ENCODE measurements around the gene DPP4. TPM values are rescaled to one million over a fixed set of nuclear protein-coding genes. Genes with fewer than 3 reads are reported as not detected.

The DPP4 gene
- total RNA-seq, result 1 to 10 TPM; 1.6 to 6.7 (median 3.2) TPM

GRCh38 chr2:162073888-162074631 is at the start of gene DPP4:
TSS of gene DPP4 (minus strand) at chr2:162074215. CDS start at chr2:162073981, 234 bp downstream.
- Histone ChIP-seq H3K4me3 (peak within 1 kb of the TSS; percentile 34 to 58), H3K9me3 (peaks cover 0 to 10% (median 0%) of the 10 kb centered on the region in 3 donors), H3K27ac (peak within 1 kb of the TSS in 1 of 4 donors; percentile 41), H3K27me3 (peaks cover 19% of the 10 kb centered on the region), H3K4me1 (peaks cover 0 to 28% (median 0%) of the 10 kb centered on the region in 3 donors), H3K36me3 (no peaks in the 10 kb centered on the region)
- TF ChIP-seq POLR2AphosphoS5 (IDR thresholded peaks at IDR 0.05) (no peak), POLR2A (IDR thresholded peaks at IDR 0.05) (no peak), EP300 (IDR thresholded peaks at IDR 0.05) (no peak), CTCF (IDR thresholded peaks at IDR 0.05) (no peak)
- peak; percentile 54 for ATAC-seq
- WGBS, 2 donors (ENCODE audit: low coverage in 1 of 2), result 20% methylated on average over 1 of the region's 71 CpGs; no CpG with 5 or more reads in 1 of the 2 donors

- Histone ChIP-seq H3K27me3 (no peaks in the 10 kb centered on the region), H3K27ac (no peak overlapping the region), H3K36me3 (no peaks in the 10 kb centered on the region), H3K9me3 (no peaks in the 10 kb centered on the region), H3K4me3 (no peak overlapping the region), H3K4me1 (peaks cover 0 to 8% (median 0%) of the 10 kb centered on the region in 3 donors)
- ATAC-seq, result peak; percentile 42
- no peak for TF ChIP-seq CTCF (IDR thresholded peaks at IDR 0.05)
- no peak for TF ChIP-seq POLR2A (IDR thresholded peaks at IDR 0.05)
- TF ChIP-seq POLR2AphosphoS5 (IDR thresholded peaks at IDR 0.05), result no peak
- TF ChIP-seq EP300 (IDR thresholded peaks at IDR 0.05), result no peak
- 55 to 67% methylated on average over 5 to 6 of the region's 7 CpGs for WGBS, 2 donors (ENCODE audit: low coverage in 1 of 2)
These were observed 44.4 kb upstream of the DPP4 start for GRCh38 chr2:162118166-162119031.

- H3K4me3 ChIP-seq, result no peak overlapping the region
- peaks cover 0 to 8% (median 0%) of the 10 kb centered on the region in 3 donors for H3K4me1 ChIP-seq
- H3K36me3 ChIP-seq, result no peaks in the 10 kb centered on the region
- no peak for TF ChIP-seq POLR2AphosphoS5 (IDR thresholded peaks at IDR 0.05)
- TF ChIP-seq POLR2A (IDR thresholded peaks at IDR 0.05), result no peak
- no peak for TF ChIP-seq EP300 (IDR thresholded peaks at IDR 0.05)
- no peak for TF ChIP-seq CTCF (IDR thresholded peaks at IDR 0.05)
- H3K9me3 ChIP-seq, result no peaks in the 10 kb centered on the region
- H3K27me3 ChIP-seq, result no peaks in the 10 kb centered on the region
- no peak for ATAC-seq
- no peak overlapping the region for H3K27ac ChIP-seq
These were observed 42.3 kb upstream of the DPP4 start for GRCh38 chr2:162116352-162116751.

GRCh38 chr2:162115076-162115475 is 41.1 kb upstream of the DPP4 start:
- Histone ChIP-seq H3K27me3 (no peaks in the 10 kb centered on the region), H3K9me3 (no peaks in the 10 kb centered on the region), H3K36me3 (no peaks in the 10 kb centered on the region), H3K4me1 (peaks cover 0 to 8% (median 0%) of the 10 kb centered on the region in 3 donors), H3K4me3 (no peak overlapping the region), H3K27ac (no peak overlapping the region)
- no peak for ATAC-seq
- no peak for TF ChIP-seq POLR2A (IDR thresholded peaks at IDR 0.05)
- TF ChIP-seq POLR2AphosphoS5 (IDR thresholded peaks at IDR 0.05), result no peak
- TF ChIP-seq CTCF (IDR thresholded peaks at IDR 0.05), result no peak
- WGBS, 2 donors (ENCODE audit: low coverage in 1 of 2), result 96% methylated on average over 2 of the region's 2 CpGs; no CpG with 5 or more reads in 1 of the 2 donors
